T-helper 2 cell treated with Interferon-gamma antibody and Interleukin-4, amounts not matched to agents 5 μg/mL and 100 μg/mL, for 36 hours (primary cell): ENCODE results near the gene DGCR8.

Source experiments
- DNase-seq: peaks from one replicate; pipeline ENCODE4 v3.0.0; 2021; ENCODE audit warnings: low spot score
- H3K27ac Mint-ChIP-seq: one replicate; pipeline ENCODE4 v1.8.0; 2021; ENCODE audit warnings: mild to moderate bottlenecking, mixed read lengths
- H3K27me3 Mint-ChIP-seq: one replicate; pipeline ENCODE4 v1.8.0; 2021; ENCODE audit warnings: low read depth, mixed read lengths
- H3K36me3 Mint-ChIP-seq: one replicate; pipeline ENCODE4 v1.8.0; 2021; ENCODE audit warnings: low read depth, mixed read lengths
- H3K4me1 Mint-ChIP-seq: one replicate; pipeline ENCODE4 v1.8.0; 2021; ENCODE audit warnings: low read depth, mixed read lengths
- H3K4me3 Mint-ChIP-seq: one replicate; pipeline ENCODE4 v1.8.0; 2022; ENCODE audit warnings: mild to moderate bottlenecking, moderate library complexity, mixed read lengths
- H3K9me3 Mint-ChIP-seq: one replicate; pipeline ENCODE4 v1.8.0; 2021; ENCODE audit warnings: mixed read lengths

Gene DGCR8

GRCh38 chr22:20111689-20112622, 31.9 kb downstream of the DGCR8 start:
- Mint-ChIP-seq H3K4me1 (peaks cover 7% of the 10 kb centered on the region), H3K4me3 (no peak overlapping the region), H3K36me3 (peaks cover 38% of the 10 kb centered on the region)

GRCh38 chr22:20112623-20113511, 32.8 kb downstream of the DGCR8 start:
- peaks cover 7% of the 10 kb centered on the region for H3K4me1 Mint-ChIP-seq
- no peaks in the 10 kb centered on the region for H3K9me3 Mint-ChIP-seq
- H3K27me3 Mint-ChIP-seq = no peaks in the 10 kb centered on the region
- peaks cover 30% of the 10 kb centered on the region for H3K36me3 Mint-ChIP-seq
- DNase-seq = no peak
- no peak overlapping the region for H3K4me3 Mint-ChIP-seq
- no peak overlapping the region for H3K27ac Mint-ChIP-seq

More at GRCh38 chr22:20111689-20112622, 31.9 kb downstream of the DGCR8 start:
- H3K27me3 Mint-ChIP-seq = no peaks in the 10 kb centered on the region
- no peaks in the 10 kb centered on the region for H3K9me3 Mint-ChIP-seq
- DNase-seq = no peak
- peak overlapping the region; percentile 82 for H3K27ac Mint-ChIP-seq

- Mint-ChIP-seq H3K4me1 (peaks cover 10% of the 10 kb centered on the region), H3K27me3 (no peaks in the 10 kb centered on the region), H3K27ac (no peak overlapping the region), H3K9me3 (no peaks in the 10 kb centered on the region), H3K4me3 (peak overlapping the region; percentile 24), H3K36me3 (peaks cover 32% of the 10 kb centered on the region)
- no peak for DNase-seq
Measured at GRCh38 chr22:20113551-20114310, 33.7 kb downstream of the DGCR8 start.

- peak overlapping the region; percentile 64 for H3K27ac Mint-ChIP-seq
- peak overlapping the region; percentile 66 for H3K4me3 Mint-ChIP-seq
- H3K27me3 Mint-ChIP-seq = no peaks in the 10 kb centered on the region
- H3K36me3 Mint-ChIP-seq = peaks cover 37% of the 10 kb centered on the region
- H3K9me3 Mint-ChIP-seq = no peaks in the 10 kb centered on the region
- H3K4me1 Mint-ChIP-seq = peaks cover 13% of the 10 kb centered on the region
- DNase-seq = no peak
Measured at GRCh38 chr22:20114506-20115475, 34.8 kb downstream of the DGCR8 start.

DNA sequence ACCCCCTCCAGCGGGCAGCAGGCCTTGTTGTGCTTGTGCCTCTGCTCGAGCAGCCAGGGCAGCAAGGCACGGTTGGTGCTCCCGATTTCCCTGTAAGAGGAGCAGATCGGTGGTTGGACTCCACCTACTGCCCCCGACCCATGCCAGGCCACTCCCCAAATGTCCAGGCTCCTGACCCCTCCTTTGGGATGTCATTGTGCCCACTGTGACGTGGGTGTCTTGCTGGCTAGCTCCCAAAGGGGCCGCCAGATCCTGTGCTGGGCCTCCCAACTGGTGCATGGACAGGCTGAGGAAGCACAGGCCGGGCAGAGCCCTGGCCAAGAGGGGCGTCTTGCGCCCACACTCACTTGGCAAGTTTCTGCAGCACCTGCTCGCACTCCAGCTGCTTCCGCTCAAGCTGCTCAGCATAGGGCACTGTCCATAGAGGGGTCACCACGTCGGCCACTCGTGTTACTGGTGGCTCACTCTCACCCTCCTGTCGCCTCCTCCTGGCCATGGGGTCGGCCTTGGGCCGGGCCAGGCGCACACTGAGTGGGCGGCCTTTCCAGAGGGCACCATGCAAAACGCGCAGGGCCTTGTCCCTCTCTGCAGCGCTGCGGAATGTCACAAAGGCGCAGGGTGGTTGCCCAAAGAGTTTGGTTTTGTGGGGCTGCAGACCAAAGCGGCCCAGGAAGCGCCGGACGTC, 35.8 kb downstream of the DGCR8 start, which contains the start of gene RANBP1:
Gene RANBP1, plus strand, starts transcription at position 414 of the 685 bp plus-strand sequence. Its CDS starts 81 bp downstream, at position 495.
- H3K4me1 Mint-ChIP-seq = peaks cover 11% of the 10 kb centered on the region
- no peak for DNase-seq

DNA sequence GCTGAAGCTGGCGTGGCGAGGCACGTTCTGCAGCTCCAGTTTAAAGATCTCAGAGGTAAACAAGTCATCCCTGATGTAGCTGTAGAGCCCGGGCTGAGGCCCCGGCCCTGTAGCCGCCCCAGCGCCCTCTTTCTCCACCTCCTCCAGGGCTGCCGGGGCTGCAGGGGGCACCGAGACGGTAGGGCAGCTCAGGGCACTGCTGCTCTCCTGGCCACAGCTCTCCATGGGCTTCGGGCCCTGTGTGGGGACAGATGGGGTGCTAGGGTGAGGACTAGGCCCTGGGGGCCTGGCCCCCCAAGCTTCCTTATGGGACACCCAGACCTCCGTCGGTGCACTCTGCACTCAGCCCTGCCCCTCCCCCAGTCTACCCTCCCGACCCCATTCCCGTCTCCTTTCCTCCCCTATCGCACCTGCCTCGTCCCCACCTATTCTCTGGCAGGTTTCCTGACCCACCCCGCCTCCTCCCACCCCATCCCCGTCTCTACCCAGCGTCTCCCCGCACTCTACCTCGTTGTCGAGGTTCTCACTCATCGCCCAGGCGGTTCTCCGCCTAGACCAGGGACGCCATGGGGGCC, 36.4 kb downstream of the DGCR8 start:
- Mint-ChIP-seq H3K4me1 (peaks cover 9% of the 10 kb centered on the region), H3K27ac (peak overlapping the region; percentile 98), H3K4me3 (peak overlapping the region; percentile 93), H3K27me3 (no peaks in the 10 kb centered on the region), H3K36me3 (peaks cover 45% of the 10 kb centered on the region), H3K9me3 (no peaks in the 10 kb centered on the region)
- DNase-seq = no peak

More for the DNA sequence above, 35.8 kb downstream of the DGCR8 start, which contains the start of gene RANBP1:
- Mint-ChIP-seq H3K27ac (peak within 1 kb of the TSS; percentile 98), H3K9me3 (no peaks in the 10 kb centered on the region), H3K36me3 (peaks cover 43% of the 10 kb centered on the region), H3K4me3 (peak within 1 kb of the TSS; percentile 93), H3K27me3 (no peaks in the 10 kb centered on the region)

DNA sequence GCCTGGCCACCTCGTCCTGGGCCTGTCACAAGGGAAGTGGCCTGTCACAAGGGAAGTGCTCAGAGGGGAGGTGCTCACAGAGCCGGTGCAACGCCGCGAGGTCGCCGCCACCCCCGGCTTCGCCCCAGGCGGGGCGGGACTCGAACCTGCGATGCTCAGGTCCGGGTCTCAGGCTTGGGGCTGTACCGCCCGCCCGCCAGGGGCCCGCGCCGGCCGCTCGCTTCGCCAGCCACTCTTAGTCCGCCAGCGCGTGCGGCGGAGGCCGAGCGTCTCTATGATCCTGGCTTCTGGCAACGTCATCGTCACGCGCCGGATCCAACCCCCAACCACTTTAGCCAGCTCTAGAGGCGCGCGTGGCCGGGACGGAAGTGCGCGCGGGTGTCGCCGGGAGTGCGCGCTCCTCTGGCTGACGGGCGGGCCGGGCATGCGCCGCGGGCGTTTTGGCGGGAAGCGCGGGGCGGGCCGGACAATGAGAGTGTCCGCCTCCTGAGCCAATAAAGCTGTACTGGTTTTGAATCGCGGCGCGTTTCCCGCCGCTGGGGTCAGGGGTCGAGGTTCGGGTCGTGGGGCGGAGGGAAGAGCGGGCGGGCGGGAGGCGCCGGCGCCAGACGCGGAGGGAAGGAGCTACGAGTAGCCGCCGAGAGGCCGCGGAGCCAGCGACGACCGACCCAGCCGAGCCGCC, 37.1 kb downstream of the DGCR8 start, which contains the start of gene TRMT2A:
Gene TRMT2A, minus strand, starts transcription at position 276 of the 682 bp plus-strand sequence. CDS start 320 bp downstream, outside the sequence.
- Mint-ChIP-seq H3K27me3 (no peaks in the 10 kb centered on the region), H3K27ac (peak within 1 kb of the TSS; percentile 98), H3K4me1 (peaks cover 9% of the 10 kb centered on the region), H3K9me3 (no peaks in the 10 kb centered on the region), H3K4me3 (peak within 1 kb of the TSS; percentile 93), H3K36me3 (peaks cover 47% of the 10 kb centered on the region)
- DNase-seq = peak; percentile 99

- peaks cover 13% of the 10 kb centered on the region for H3K4me1 Mint-ChIP-seq
Measured at GRCh38 chr22:20117633-20118299, 37.7 kb downstream of the DGCR8 start.

GRCh38 chr22:20118300-20119020, 38.4 kb downstream of the DGCR8 start:
- Mint-ChIP-seq H3K9me3 (no peaks in the 10 kb centered on the region), H3K4me1 (peaks cover 16% of the 10 kb centered on the region), H3K36me3 (peaks cover 50% of the 10 kb centered on the region), H3K4me3 (peak overlapping the region; percentile 91), H3K27me3 (no peaks in the 10 kb centered on the region), H3K27ac (peak overlapping the region; percentile 77)
- no peak for DNase-seq

More at GRCh38 chr22:20117633-20118299, 37.7 kb downstream of the DGCR8 start:
- H3K27me3 Mint-ChIP-seq = no peaks in the 10 kb centered on the region
- peak overlapping the region; percentile 77 for H3K27ac Mint-ChIP-seq
- H3K9me3 Mint-ChIP-seq = no peaks in the 10 kb centered on the region
- peak overlapping the region; percentile 91 for H3K4me3 Mint-ChIP-seq
- peaks cover 50% of the 10 kb centered on the region for H3K36me3 Mint-ChIP-seq
- DNase-seq = peak; percentile 83

GRCh38 chr22:20121856-20122415, 41.9 kb downstream of the DGCR8 start:
- no peak overlapping the region for H3K4me3 Mint-ChIP-seq
- H3K27ac Mint-ChIP-seq = no peak overlapping the region

More at GRCh38 chr22:20121856-20122415, 41.9 kb downstream of the DGCR8 start:
- Mint-ChIP-seq H3K4me1 (peaks cover 12% of the 10 kb centered on the region), H3K27me3 (no peaks in the 10 kb centered on the region), H3K36me3 (peaks cover 55% of the 10 kb centered on the region), H3K9me3 (no peaks in the 10 kb centered on the region)
- DNase-seq = no peak
